Upper lobe of left lung (tissue), 6 donors: Measurements from ENCODE around the gene STIM1. TPM values are rescaled to one million over a fixed set of nuclear protein-coding genes. Genes with fewer than 3 reads are reported as not detected.
A peak's percentile ranks its signal among the peaks of the same experiment; 100 is the strongest.

Experiments used
- ATAC-seq, 2 donors: fragments of 200-7000 bp; cut with Tn5 transposase; one replicate each; pipeline ENCODE4 v1.9.1; 2022; ENCODE audit warnings: mild to moderate bottlenecking in 2 of 2, moderate library complexity in 2 of 2; ENCODE audit not compliant: low FRiP score in 2 of 2
- DNase-seq, 2 donors: peaks; one replicate each; pipeline ENCODE4 v3.0.0-alpha.2; 2019 to 2020
- H3K27ac ChIP-seq, 4 donors: fragments of 200-600 bp; sonication (generic); one replicate each; pipeline ENCODE4 v1.5.1; 2016 to 2019
- H3K27me3 ChIP-seq, 4 donors: fragments of 200-600 bp; sonication (generic); one replicate each; pipeline ENCODE4 v1.5.1; 2017 to 2019
- H3K36me3 ChIP-seq, 4 donors: fragments of 200-600 bp; sonication (generic); one replicate each; pipeline ENCODE4 v1.5.1; 2016 to 2019
- H3K4me1 ChIP-seq, 4 donors: fragments of 200-600 bp; sonication (generic); one replicate each; pipeline ENCODE4 v1.5.1; 2018 to 2019
- H3K4me3 ChIP-seq, 4 donors: fragments of 200-600 bp; sonication (generic); one replicate each; pipeline ENCODE4 v1.5.1; 2017 to 2019; ENCODE audit warnings: mild to moderate bottlenecking in 2 of 4, moderate library complexity in 1 of 4
- H3K9me3 ChIP-seq, 4 donors: fragments of 200-600 bp; sonication (generic); one replicate each; pipeline ENCODE4 v1.5.1; 2018 to 2019
- CTCF ChIP-seq, 6 experiments: fragments of 450-650 bp in 4 of 6; fragments of 200-600 bp in 2 of 6; sonication (generic) in 2 of 6; IDR thresholded peaks; one replicate each; pipeline ENCODE4 v1.5.1; 2016 to 2019; ENCODE audit warnings: antibody characterized with exemption in 6 of 6
- EP300 ChIP-seq, 4 donors: sonication (generic); formaldehyde crosslinking; IDR thresholded peaks; one replicate each; pipeline ENCODE4 v1.5.1; 2017; ENCODE audit warnings: antibody characterized with exemption in 4 of 4, control low read depth in 2 of 4
- POLR2A ChIP-seq, 4 donors: fragments of 450-650 bp; IDR thresholded peaks; one replicate each; pipeline ENCODE4 v1.5.1; 2016 to 2017; ENCODE audit warnings: antibody characterized with exemption in 4 of 4, mild to moderate bottlenecking in 2 of 4
- POLR2AphosphoS5 ChIP-seq, 2 donors: sonication (generic); formaldehyde crosslinking; IDR thresholded peaks; one replicate each; pipeline ENCODE4 v1.5.1; 2017; ENCODE audit warnings: antibody characterized with exemption in 2 of 2
- WGBS, 2 donors: methylation state at CpG; one replicate each; pipeline ENCODE4 v1.1.5; 2017 to 2018; 5-methylcytosine and 5-hydroxymethylcytosine counted together
- total RNA-seq, 6 donors: library from RNA; depleted of rRNA in 4 of 6; stranded (reverse); fragments of >200 nt in 4 of 6; gene quantifications; one replicate each; pipeline versions ENCODE4 v1.1.0 to v1.2.1, GENCODE V29; 2016 to 2021
- donor health status: DM: no; HTN: no; CAD: no; lungs with moderate emphysema.
- donor health status: DM: no; HTN: yes; CAD: no; lungs with severe emphysema.

STIM1 gene
- total RNA-seq, 6 donors from 2014 or later, result 39.7 to 81.8 (median 56.5) TPM

GRCh38 chr11:3971756-3972404, 116.4 kb downstream of the STIM1 start:
- no peaks in the 10 kb centered on the region for H3K27me3 ChIP-seq
- DNase-seq (no peak), ATAC-seq (no peak)
- H3K4me1 ChIP-seq, result no peaks in the 10 kb centered on the region
- H3K4me3 ChIP-seq, result no peak overlapping the region
- peak in 1 of 6 experiments; percentile 21 for TF ChIP-seq CTCF (IDR thresholded peaks at IDR 0.05)
- TF ChIP-seq POLR2AphosphoS5 (IDR thresholded peaks at IDR 0.05), result no peak
- H3K9me3 ChIP-seq, result no peaks in the 10 kb centered on the region
- no peak overlapping the region for H3K27ac ChIP-seq
- 86 to 94% methylated on average over 2 of the region's 2 CpGs for WGBS, 2 donors
- H3K36me3 ChIP-seq, result peaks cover 0 to 6% (median 0%) of the 10 kb centered on the region in 4 donors

- 77% methylated on average over 1 of the region's 1 CpG for WGBS, 2 donors
- TF ChIP-seq POLR2AphosphoS5 (IDR thresholded peaks at IDR 0.05) (no peak), POLR2A (IDR thresholded peaks at IDR 0.05) (no peak), EP300 (IDR thresholded peaks at IDR 0.05) (no peak), CTCF (IDR thresholded peaks at IDR 0.05) (no peak)
- no peaks in the 10 kb centered on the region for H3K27me3 ChIP-seq
- H3K36me3 ChIP-seq, result peaks cover 0 to 6% (median 0%) of the 10 kb centered on the region in 4 donors
- H3K4me3 ChIP-seq, result no peak overlapping the region
- H3K27ac ChIP-seq, result no peak overlapping the region
- no peaks in the 10 kb centered on the region for H3K4me1 ChIP-seq
- DNase-seq (no peak), ATAC-seq (no peak)
- no peaks in the 10 kb centered on the region for H3K9me3 ChIP-seq
These were observed 117.0 kb downstream of the STIM1 start for GRCh38 chr11:3972431-3972830.

GRCh38 chr11:3977078-3977477, 121.6 kb downstream of the STIM1 start:
- TF ChIP-seq POLR2AphosphoS5 (IDR thresholded peaks at IDR 0.05) (no peak), POLR2A (IDR thresholded peaks at IDR 0.05) (no peak), EP300 (IDR thresholded peaks at IDR 0.05) (no peak), CTCF (IDR thresholded peaks at IDR 0.05) (no peak)
- DNase-seq (no peak), ATAC-seq (no peak)
- Histone ChIP-seq H3K4me1 (peaks cover 0 to 4% (median 2%) of the 10 kb centered on the region in 4 donors), H3K36me3 (no peaks in the 10 kb centered on the region), H3K27ac (no peak overlapping the region), H3K4me3 (no peak overlapping the region), H3K27me3 (no peaks in the 10 kb centered on the region), H3K9me3 (no peaks in the 10 kb centered on the region)
- WGBS, 2 donors, result 95 to 100% methylated on average over 1 of the region's 1 CpG

- Histone ChIP-seq H3K36me3 (no peaks in the 10 kb centered on the region), H3K9me3 (no peaks in the 10 kb centered on the region), H3K4me1 (peaks cover 0 to 10% (median 2%) of the 10 kb centered on the region in 4 donors), H3K27ac (no peak overlapping the region), H3K27me3 (no peaks in the 10 kb centered on the region), H3K4me3 (no peak overlapping the region)
- TF ChIP-seq CTCF (IDR thresholded peaks at IDR 0.05) (no peak), POLR2A (IDR thresholded peaks at IDR 0.05) (no peak), EP300 (IDR thresholded peaks at IDR 0.05) (no peak), POLR2AphosphoS5 (IDR thresholded peaks at IDR 0.05) (no peak)
- 86 to 91% methylated on average over 7 to 9 of the region's 9 CpGs for WGBS, 2 donors
- DNase-seq (no peak), ATAC-seq (no peak)
These were observed 125.7 kb downstream of the STIM1 start for GRCh38 chr11:3981084-3981633.

- TF ChIP-seq POLR2A (IDR thresholded peaks at IDR 0.05), result no peak
- no peak for TF ChIP-seq POLR2AphosphoS5 (IDR thresholded peaks at IDR 0.05)
- TF ChIP-seq EP300 (IDR thresholded peaks at IDR 0.05), result no peak
- no peak for TF ChIP-seq CTCF (IDR thresholded peaks at IDR 0.05)
- no peaks in the 10 kb centered on the region for H3K36me3 ChIP-seq
- ATAC-seq (no peak), DNase-seq (no peak)
- no peaks in the 10 kb centered on the region for H3K27me3 ChIP-seq
- H3K9me3 ChIP-seq, result no peaks in the 10 kb centered on the region
- WGBS, 2 donors, result 95 to 98% methylated on average over 2 of the region's 2 CpGs
- no peak overlapping the region for H3K4me3 ChIP-seq
- no peak overlapping the region for H3K27ac ChIP-seq
- peaks cover 0 to 10% (median 2%) of the 10 kb centered on the region in 4 donors for H3K4me1 ChIP-seq
These were observed 127.0 kb downstream of the STIM1 start for GRCh38 chr11:3982431-3982830.
